Naive thymus-derived CD4-positive, alpha-beta T cell (primary cell): Measurements from ENCODE around the gene PLCG2. TPM values are rescaled to one million over a fixed set of nuclear protein-coding genes. Genes with fewer than 3 reads are reported as not detected.
"Not testable (repeated sequence)": the region's sequence is repeated elsewhere in the genome, so short reads cannot be mapped to it uniquely, and the experiment has no call there.

ENCODE experiments used
- ATAC-seq: fragments of 150-1000 bp; cut with Tn5 transposase; 2 replicates; pipeline ENCODE4 v1.10.0; 2021; ENCODE audit warnings: mild to moderate bottlenecking, moderate library complexity
- CTCF ChIA-PET: fragments of 350-600 bp; sonication (Branson Sonifier 250); formaldehyde crosslinking; loops from one replicate; lab custom pipeline; 2021; ENCODE audit warnings: antibody characterized with exemption; lab: Charles Lee
- POLR2A ChIA-PET: fragments of 350-600 bp; sonication (Branson Sonifier 250); formaldehyde crosslinking; loops from one replicate; lab custom pipeline; 2021; ENCODE audit warnings: antibody characterized with exemption, inconsistent platforms; lab: Charles Lee
- DNase-seq, 9 donors: peaks; one replicate each; pipeline versions ENCODE4 v3.0.0 to v3.0.0-alpha.2; 2020 to 2022; ENCODE audit warnings: mixed read lengths in 1 of 9
- H3K27ac ChIP-seq: one replicate; pipeline ENCODE4 v1.7.0; 2013; ENCODE audit warnings: mild to moderate bottlenecking, low read depth, low read length, moderate library complexity
- H3K27me3 ChIP-seq, 2 donors: one replicate each; pipeline ENCODE4 v1.7.0; 2013; ENCODE audit warnings: low read length in 2 of 2, mild to moderate bottlenecking in 2 of 2, moderate library complexity in 2 of 2; ENCODE audit not compliant: control insufficient read depth in 2 of 2, insufficient read depth in 2 of 2
- H3K36me3 ChIP-seq, 3 experiments: 1 replicate in 2 of 3; 2 replicates in 1 of 3; pipeline ENCODE4 v1.7.0; 2013; ENCODE audit warnings: low read length in 3 of 3, mild to moderate bottlenecking in 3 of 3, moderate library complexity in 1 of 3; ENCODE audit not compliant: insufficient read depth in 3 of 3, control insufficient read depth in 2 of 3
- H3K4me1 ChIP-seq, 2 donors: one replicate each; pipeline ENCODE4 v1.7.0; 2013; ENCODE audit warnings: low read length in 2 of 2, mild to moderate bottlenecking in 2 of 2, moderate library complexity in 1 of 2; ENCODE audit not compliant: control insufficient read depth in 2 of 2, insufficient read depth in 2 of 2
- H3K4me3 ChIP-seq: 2 replicates; pipeline ENCODE4 v1.7.0; 2013; ENCODE audit warnings: mild to moderate bottlenecking, low read length
- H3K9me3 ChIP-seq, 3 experiments: 1 replicate in 2 of 3; 2 replicates in 1 of 3; pipeline ENCODE4 v1.7.0; 2013; ENCODE audit warnings: low read length in 3 of 3; ENCODE audit not compliant: control insufficient read depth in 2 of 3
- H3K27ac Mint-ChIP-seq, 9 donors: one replicate each; pipeline ENCODE4 v1.8.0; 2020 to 2022; ENCODE audit warnings: mixed read lengths in 9 of 9, mild to moderate bottlenecking in 8 of 9, moderate library complexity in 5 of 9, inconsistent platforms in 2 of 9
- H3K27me3 Mint-ChIP-seq, 5 donors: one replicate each; pipeline ENCODE4 v1.8.0; 2021 to 2022; ENCODE audit warnings: mixed read lengths in 5 of 5, mild to moderate bottlenecking in 1 of 5
- H3K36me3 Mint-ChIP-seq, 5 donors: one replicate each; pipeline ENCODE4 v1.8.0; 2020 to 2022; ENCODE audit warnings: mixed read lengths in 5 of 5, mild to moderate bottlenecking in 3 of 5, inconsistent platforms in 1 of 5
- H3K4me1 Mint-ChIP-seq, 7 donors: one replicate each; pipeline ENCODE4 v1.8.0; 2020 to 2022; ENCODE audit warnings: mixed read lengths in 7 of 7, mild to moderate bottlenecking in 3 of 7, inconsistent platforms in 1 of 7
- H3K4me3 Mint-ChIP-seq, 10 donors: one replicate each; pipeline ENCODE4 v1.8.0; 2020 to 2022; ENCODE audit warnings: mild to moderate bottlenecking in 10 of 10, mixed read lengths in 10 of 10, moderate library complexity in 6 of 10, inconsistent platforms in 2 of 10
- H3K9me3 Mint-ChIP-seq, 11 donors: one replicate each; pipeline ENCODE4 v1.8.0; 2020 to 2022; ENCODE audit warnings: mixed read lengths in 11 of 11, mild to moderate bottlenecking in 4 of 11, inconsistent platforms in 1 of 11, moderate library complexity in 1 of 11
- intact Hi-C, 2 donors: fragments of 100-400 bp; cut with micrococcal nuclease; formaldehyde crosslinking; loops; one replicate each; pipeline ENCODE4 v1.15.1; 2023
- polyA plus RNA-seq, 2 donors: library from polyadenylated mRNA; unstranded; fragments of 300-500 nt; fragmentation: Illumina TruSeq; gene quantifications; one replicate each; pipeline ENCODE4 v1.2.3, GENCODE V29; 2021
- total RNA-seq, 6 experiments: library from RNA in 5 of 6; stranded (reverse) in 5 of 6; gene quantifications; 1 replicate in 5 of 6; 2 replicates in 1 of 6; pipeline ENCODE4 v1.2.3 and lab custom pipeline; 2021 to 2026

Gene PLCG2
- total and polyA plus RNA-seq, 7 experiments from 2014 or later, result 0.07 to 85.8 (median 1.5) TPM

DNA sequence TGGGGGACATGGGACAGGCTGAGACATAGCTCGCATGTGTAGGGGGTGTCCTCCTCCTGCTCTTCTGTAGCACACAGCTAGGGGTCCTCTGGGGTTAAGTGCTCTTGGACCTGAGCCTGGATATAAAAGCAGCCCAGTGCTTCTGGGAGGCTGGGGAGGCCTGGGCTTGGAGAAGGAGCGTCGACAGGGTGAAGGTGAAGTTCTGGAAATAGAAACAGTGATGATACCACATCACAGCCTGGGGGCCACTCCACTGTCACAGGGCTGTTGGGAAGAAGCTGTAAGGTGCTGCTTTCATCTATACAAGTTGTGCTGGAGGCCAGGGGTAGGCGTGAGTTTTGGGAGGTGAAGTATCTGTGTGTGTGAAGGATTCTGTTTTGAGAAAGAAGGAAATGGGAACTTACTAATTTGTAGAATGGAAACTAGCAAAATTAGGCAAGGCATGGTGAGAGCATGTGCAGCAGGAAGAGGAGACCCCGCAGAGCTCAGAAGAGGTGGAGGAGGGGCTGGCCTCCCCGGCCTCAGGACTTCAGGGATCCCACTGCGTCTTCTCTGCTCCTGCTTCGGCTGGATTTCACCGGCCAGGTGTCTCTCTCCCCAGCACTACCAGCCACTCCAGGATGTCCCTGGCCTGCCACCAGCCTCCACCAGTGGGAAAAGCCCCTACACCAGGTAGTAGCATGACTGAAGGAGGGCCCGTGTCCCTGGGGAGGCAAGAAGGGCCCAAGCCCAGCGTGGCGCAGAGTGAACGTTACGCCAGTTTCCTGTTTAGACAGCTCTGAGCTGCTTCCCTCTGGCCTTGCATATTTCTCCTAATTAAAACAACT, 19.4 kb downstream of the PLCG2 start:
- Mint-ChIP-seq H3K36me3 (no peaks in the 10 kb centered on the region), H3K27ac (peak overlapping the region in 3 of 9 donors; percentile 29 to 90 (median 86)), H3K4me3 (peak overlapping the region in 1 of 10 donors; percentile 66), H3K4me1 (peaks cover 0 to 24% (median 10%) of the 10 kb centered on the region in 7 donors), H3K27me3 (peaks cover 0 to 3% (median 0%) of the 10 kb centered on the region in 5 donors), H3K9me3 (no peaks in the 10 kb centered on the region)
- intact Hi-C loops, result no loop called here
- Histone ChIP-seq H3K4me3 (no peak overlapping the region), H3K27ac (no peak overlapping the region), H3K36me3 (no peaks in the 10 kb centered on the region), H3K27me3 (no peaks in the 10 kb centered on the region), H3K9me3 (no peaks in the 10 kb centered on the region), H3K4me1 (peaks cover 0 to 16% of the 10 kb centered on the region in 2 donors)
- DNase-seq, result peak in 1 of 9 donors; percentile 33
- ChIA-PET POLR2A (no interaction called here), CTCF (no interaction called here)
- peak; percentile 49 for ATAC-seq

DNA sequence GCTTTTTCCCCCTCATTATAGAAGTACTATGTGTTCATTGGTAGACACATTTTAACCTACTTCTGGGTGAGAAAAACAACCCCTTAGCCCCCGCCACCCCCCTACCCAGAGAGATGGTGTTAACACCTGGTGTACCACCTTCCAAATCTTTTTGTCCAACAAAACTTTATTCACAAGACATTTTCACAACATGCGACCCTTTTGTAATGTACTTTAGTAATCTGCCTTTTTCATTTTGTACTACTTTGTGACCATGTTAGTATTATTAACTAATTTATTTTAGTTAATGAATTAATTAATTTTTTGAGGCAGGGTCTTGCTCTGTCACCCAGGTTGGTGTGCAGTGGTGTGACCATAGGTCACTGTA, 20.0 kb downstream of the PLCG2 start:
- H3K27ac Mint-ChIP-seq, result peak overlapping the region in 2 of 9 donors; percentile 29 to 90
- peaks cover 0 to 24% (median 10%) of the 10 kb centered on the region in 7 donors for H3K4me1 Mint-ChIP-seq
- peaks cover 0 to 1% (median 0%) of the 10 kb centered on the region in 5 donors for H3K36me3 Mint-ChIP-seq
- no peak for DNase-seq
- H3K4me3 Mint-ChIP-seq, result peak overlapping the region in 1 of 10 donors; percentile 66
- intact Hi-C loops, result no loop called here
- CTCF ChIA-PET, result no interaction called here
- no peak overlapping the region for H3K27ac ChIP-seq
- no peaks in the 10 kb centered on the region for H3K36me3 ChIP-seq
- no peak for ATAC-seq
- H3K9me3 ChIP-seq, result no peaks in the 10 kb centered on the region
- H3K27me3 ChIP-seq, result no peaks in the 10 kb centered on the region
- peaks cover 0 to 16% of the 10 kb centered on the region in 2 donors for H3K4me1 ChIP-seq
- POLR2A ChIA-PET, result no interaction called here
- H3K27me3 Mint-ChIP-seq, result peaks cover 0 to 3% (median 0%) of the 10 kb centered on the region in 5 donors
- peaks cover 0 to 2% (median 0%) of the 10 kb centered on the region in 11 donors for H3K9me3 Mint-ChIP-seq
- no peak overlapping the region for H3K4me3 ChIP-seq

DNA sequence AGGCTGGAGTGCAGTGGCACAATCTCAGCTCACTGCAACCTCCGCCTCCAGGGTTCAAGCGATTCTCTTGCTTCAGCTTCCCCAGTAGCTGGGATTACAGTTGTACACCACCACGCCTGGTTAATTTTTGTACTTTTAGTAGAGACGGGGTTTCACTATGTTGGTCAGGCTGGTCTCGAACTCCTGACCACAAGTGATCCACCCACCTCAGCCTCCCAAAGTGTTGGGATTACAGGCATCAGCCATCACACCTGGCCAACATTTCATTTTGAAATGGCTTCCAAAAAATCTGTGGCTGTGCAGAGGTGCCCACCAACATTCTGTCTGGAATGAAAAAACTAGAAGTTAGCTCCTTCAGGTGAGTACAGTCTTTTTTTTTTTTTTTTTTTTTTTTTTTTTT, 22.6 kb downstream of the PLCG2 start:
- H3K36me3 Mint-ChIP-seq, H3K27me3 Mint-ChIP-seq, H3K27ac ChIP-seq, H3K4me3 ChIP-seq, intact Hi-C loops, DNase-seq, H3K27me3 ChIP-seq, H3K9me3 Mint-ChIP-seq, H3K27ac Mint-ChIP-seq, H3K9me3 ChIP-seq, H3K4me3 Mint-ChIP-seq, H3K36me3 ChIP-seq, ATAC-seq: not testable (repeated sequence)
- ChIA-PET POLR2A (interaction anchor here (0.7 kb wide), 1 partner anchor 31 kb away, joined by 3 read pairs; no protein-coding TSS in a partner anchor), CTCF (interaction anchor here (0.6 kb wide), 1 partner anchor 426 kb away, joined by 3 read pairs; no protein-coding TSS in a partner anchor)
- H3K4me1 ChIP-seq, result peaks cover 0 to 16% of the 10 kb centered on the region in 2 donors
- peaks cover 0 to 18% (median 10%) of the 10 kb centered on the region in 7 donors for H3K4me1 Mint-ChIP-seq

DNA sequence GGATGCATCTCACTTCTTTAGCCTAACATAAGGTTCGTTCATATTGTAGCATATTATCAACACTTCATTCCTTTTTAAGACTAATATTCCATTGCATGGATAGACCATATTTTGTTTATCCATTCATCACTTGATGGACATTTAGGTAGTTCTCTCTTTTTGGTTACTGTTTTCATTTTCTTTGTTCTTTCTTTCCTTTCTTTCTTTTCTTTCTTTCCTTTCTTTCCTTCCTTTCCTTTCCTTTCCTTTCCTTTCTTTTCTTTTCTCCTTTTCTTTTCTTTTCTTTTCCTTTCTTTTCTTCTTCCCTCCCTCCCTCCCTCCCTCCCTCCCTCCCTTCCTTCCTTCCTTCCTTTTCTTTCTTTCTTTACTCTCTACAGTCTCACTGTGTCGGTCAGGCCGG, 24.2 kb downstream of the PLCG2 start:
- peaks cover 0 to 2% (median 0%) of the 10 kb centered on the region in 11 donors for H3K9me3 Mint-ChIP-seq
- DNase-seq (no peak), ATAC-seq (no peak)
- peak overlapping the region in 1 of 9 donors; percentile 25 for H3K27ac Mint-ChIP-seq
- H3K27me3 ChIP-seq, result no peaks in the 10 kb centered on the region
- intact Hi-C loops, result no loop called here
- H3K36me3 Mint-ChIP-seq, result peaks cover 0 to 6% (median 0%) of the 10 kb centered on the region in 5 donors
- no peak overlapping the region for H3K27ac ChIP-seq
- no peak overlapping the region for H3K4me3 Mint-ChIP-seq
- H3K36me3 ChIP-seq, result no peaks in the 10 kb centered on the region
- ChIA-PET CTCF (no interaction called here), POLR2A (no interaction called here)
- no peaks in the 10 kb centered on the region for H3K9me3 ChIP-seq
- no peak overlapping the region for H3K4me3 ChIP-seq
- H3K4me1 ChIP-seq, result peaks cover 0 to 7% of the 10 kb centered on the region in 2 donors
- H3K27me3 Mint-ChIP-seq, result peaks cover 0 to 5% (median 0%) of the 10 kb centered on the region in 5 donors
- H3K4me1 Mint-ChIP-seq, result peaks cover 0 to 14% (median 8%) of the 10 kb centered on the region in 7 donors

DNA sequence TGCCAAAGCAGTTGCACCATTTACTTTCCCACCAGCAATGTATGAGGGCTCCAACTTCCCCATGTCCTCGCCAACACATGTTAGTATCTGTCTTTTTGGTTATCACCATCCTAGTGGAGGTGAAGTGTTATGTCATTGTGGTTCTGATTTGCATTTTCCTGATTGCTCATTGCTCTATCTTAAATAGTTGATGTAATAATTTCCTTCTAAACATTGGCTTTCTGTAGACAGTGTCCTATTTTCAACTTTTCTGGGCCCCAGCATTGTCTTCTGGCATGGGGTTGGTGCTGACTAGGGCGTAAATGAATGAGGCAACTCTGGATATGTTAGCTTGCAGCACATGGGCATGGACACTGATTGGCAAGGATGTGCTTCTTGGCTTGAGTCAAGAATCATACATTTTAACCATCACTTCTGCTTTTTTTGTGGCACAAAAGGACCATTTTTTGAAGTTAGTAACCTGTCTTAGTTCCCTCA, 25.1 kb downstream of the PLCG2 start:
- peak; percentile 61 for ATAC-seq
- no peaks in the 10 kb centered on the region for H3K4me1 ChIP-seq

DNA sequence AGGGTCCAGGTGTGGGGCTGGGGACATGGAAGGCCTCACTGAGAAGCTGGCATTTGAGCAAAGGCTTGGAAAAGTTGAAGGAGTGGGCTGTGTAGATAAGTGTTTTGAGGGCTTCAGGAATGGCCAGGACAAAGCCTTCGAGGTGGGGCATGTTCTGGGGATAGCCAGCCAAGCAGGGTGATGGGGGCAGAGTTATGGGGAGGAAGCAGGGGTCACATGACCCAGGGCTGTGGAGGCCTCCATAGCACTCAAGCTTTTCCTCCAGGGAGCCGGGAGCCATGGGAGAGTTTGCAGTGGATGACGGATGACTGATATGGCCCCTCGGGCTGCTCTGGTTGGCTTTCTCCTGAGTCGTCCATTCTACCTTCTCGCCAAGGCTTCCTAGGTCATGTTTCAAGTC, 27.6 kb downstream of the PLCG2 start:
- peaks cover 0 to 2% (median 0%) of the 10 kb centered on the region in 11 donors for H3K9me3 Mint-ChIP-seq
- H3K27me3 Mint-ChIP-seq, result peaks cover 0 to 11% (median 3%) of the 10 kb centered on the region in 5 donors
- no peak overlapping the region for H3K27ac Mint-ChIP-seq
- Histone ChIP-seq H3K9me3 (no peaks in the 10 kb centered on the region), H3K27ac (no peak overlapping the region), H3K27me3 (no peaks in the 10 kb centered on the region), H3K4me3 (no peak overlapping the region), H3K4me1 (peaks cover 0 to 12% of the 10 kb centered on the region in 2 donors), H3K36me3 (no peaks in the 10 kb centered on the region)
- no peak overlapping the region for H3K4me3 Mint-ChIP-seq
- no peak for ATAC-seq
- ChIA-PET CTCF (no interaction called here), POLR2A (no interaction called here)
- no peak for DNase-seq
- peaks cover 0 to 6% (median 0%) of the 10 kb centered on the region in 5 donors for H3K36me3 Mint-ChIP-seq
- intact Hi-C loops, result no loop called here
- H3K4me1 Mint-ChIP-seq, result peaks cover 0 to 33% (median 0%) of the 10 kb centered on the region in 7 donors

More for the DNA sequence above, 25.1 kb downstream of the PLCG2 start:
- intact Hi-C loops, result no loop called here
- no peak overlapping the region for H3K27ac Mint-ChIP-seq
- POLR2A ChIA-PET, result no interaction called here
- CTCF ChIA-PET, result no interaction called here
- no peaks in the 10 kb centered on the region for H3K9me3 ChIP-seq
- H3K27me3 Mint-ChIP-seq, result peaks cover 0 to 5% (median 0%) of the 10 kb centered on the region in 5 donors
- peaks cover 0 to 2% (median 0%) of the 10 kb centered on the region in 11 donors for H3K9me3 Mint-ChIP-seq
- H3K27me3 ChIP-seq, result no peaks in the 10 kb centered on the region
- no peaks in the 10 kb centered on the region for H3K36me3 ChIP-seq
- no peak overlapping the region for H3K27ac ChIP-seq
- no peak overlapping the region for H3K4me3 ChIP-seq
- no peak for DNase-seq
- no peak overlapping the region for H3K4me3 Mint-ChIP-seq
- peaks cover 0 to 14% (median 0%) of the 10 kb centered on the region in 7 donors for H3K4me1 Mint-ChIP-seq
- peaks cover 0 to 6% (median 0%) of the 10 kb centered on the region in 5 donors for H3K36me3 Mint-ChIP-seq
